Lung (tissue), 12 donors: ENCODE results near the gene PLEKHG3. TPM values are rescaled to one million over a fixed set of nuclear protein-coding genes. Genes with fewer than 3 reads are reported as not detected.

Source experiments
- ATAC-seq: fragments of 200-7000 bp; cut with Tn5 transposase; one replicate; pipeline ENCODE4 v1.9.1; 2020; ENCODE audit warnings: moderate number of reproducible peaks; ENCODE audit not compliant: insufficient read depth, low FRiP score
- DNase-seq, 3 donors: peaks; one replicate each; pipeline ENCODE4 v3.0.0-alpha.2; 2013 to 2017
- H3K27ac ChIP-seq, 2 donors: one replicate each; pipeline ENCODE4 v1.5.1; 2013; ENCODE audit warnings: mild to moderate bottlenecking in 2 of 2, moderate library complexity in 2 of 2, control low read depth in 1 of 2, inconsistent platforms in 1 of 2, low read depth in 1 of 2, low read length in 1 of 2
- H3K27me3 ChIP-seq, 3 donors: one replicate each; pipeline ENCODE4 v1.5.1; 2013; ENCODE audit warnings: low read length in 2 of 3; ENCODE audit not compliant: control insufficient read depth in 3 of 3, insufficient read depth in 3 of 3
- H3K36me3 ChIP-seq, 4 donors: one replicate each; pipeline ENCODE4 v1.5.1; 2013; ENCODE audit warnings: low read length in 4 of 4, mild to moderate bottlenecking in 1 of 4, moderate library complexity in 1 of 4; ENCODE audit not compliant: control insufficient read depth in 4 of 4, insufficient read depth in 4 of 4
- H3K4me1 ChIP-seq, 5 donors: one replicate each; pipeline ENCODE4 v1.5.1; 2013; ENCODE audit warnings: low read length in 5 of 5, mild to moderate bottlenecking in 2 of 5, moderate library complexity in 1 of 5; ENCODE audit not compliant: control insufficient read depth in 5 of 5, insufficient read depth in 5 of 5
- H3K4me3 ChIP-seq: one replicate; pipeline ENCODE4 v1.5.1; 2013; ENCODE audit warnings: mild to moderate bottlenecking, control low read depth, moderate library complexity
- H3K9ac ChIP-seq, 2 donors: one replicate each; pipeline ENCODE4 v1.5.1; 2013; ENCODE audit warnings: low read length in 2 of 2, control low read depth in 1 of 2; ENCODE audit not compliant: insufficient read depth in 1 of 2
- H3K9me3 ChIP-seq, 4 donors: one replicate each; pipeline ENCODE4 v1.5.1; 2013; ENCODE audit warnings: low read length in 3 of 4, mild to moderate bottlenecking in 1 of 4, moderate library complexity in 1 of 4; ENCODE audit not compliant: control insufficient read depth in 4 of 4, insufficient read depth in 3 of 4
- CTCF ChIP-seq: IDR thresholded peaks from 2 replicates; pipeline ENCODE4 v1.5.1; 2012; ENCODE audit warnings: mild to moderate bottlenecking; ENCODE audit errors: control extremely low read depth, extremely low read depth
- WGBS, 2 donors: extraction: QIAGEN DNeasy Blood & Tissue Kit; methylation state at CpG; one replicate each; pipeline ENCODE4 v1.1.7; 2013; 5-methylcytosine and 5-hydroxymethylcytosine counted together
- polyA plus RNA-seq, 2 donors: library from polyadenylated mRNA; stranded (reverse); fragments of 200-250 nt; gene quantifications; one replicate each; pipeline ENCODE4 v1.2.1, GENCODE V29; 2013
- total RNA-seq, 2 donors: library from RNA; depleted of rRNA in 1 of 2; stranded (reverse); fragments of >200 nt in 1 of 2; gene quantifications; one replicate each; pipeline ENCODE4 v1.2.1, GENCODE V29; 2014 to 2021
- donor health status: control.
- donor health status: control.
- donor health status: Bipolar disorder and iron deficiency.
- donor health status: healthy.
- donor health status: DM: yes; HTN: yes; CAD: no.

The PLEKHG3 gene
- total and polyA plus RNA-seq, 4 donors = 11.0 to 43.5 (median 21.5) TPM

DNA sequence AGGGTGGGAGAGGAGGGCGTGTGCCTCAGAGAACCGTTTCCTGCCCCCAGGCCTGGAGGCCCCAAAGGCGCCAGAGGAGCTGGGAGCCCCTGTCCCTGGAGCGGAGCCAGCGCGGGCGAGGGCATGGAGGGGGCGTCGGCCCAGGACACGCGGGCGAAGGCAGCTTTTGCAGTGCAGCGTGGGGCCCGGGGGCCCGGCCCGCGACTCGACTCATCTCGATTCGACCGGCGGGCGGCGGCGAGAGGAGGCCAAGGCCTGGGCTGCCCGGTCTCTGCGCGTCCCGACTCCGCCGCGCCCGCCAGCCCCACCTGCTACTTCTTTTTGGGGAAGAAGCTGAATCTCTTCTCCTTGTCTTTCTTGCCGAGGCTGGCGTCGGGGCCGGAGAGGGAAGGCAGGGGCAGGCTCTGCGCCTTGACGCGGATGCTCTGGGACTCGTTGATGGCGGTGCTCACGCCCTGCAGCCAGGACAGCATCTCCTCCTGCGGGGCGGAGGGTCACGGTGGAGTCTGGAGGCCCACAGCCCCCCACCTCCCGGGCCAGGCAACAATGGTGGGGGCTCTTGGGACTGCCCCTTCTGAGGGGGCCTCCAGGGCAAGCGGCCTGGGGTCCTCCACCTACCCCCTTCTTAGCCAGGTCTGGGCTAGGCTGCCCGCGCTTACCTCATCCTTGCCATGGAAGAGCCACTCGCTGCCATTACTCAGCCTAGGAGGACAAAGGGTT, 44.9 kb downstream of the PLEKHG3 start:
- Histone ChIP-seq H3K4me3 (no peak overlapping the region), H3K9ac (no peak overlapping the region), H3K36me3 (peaks cover 0 to 6% (median 5%) of the 10 kb centered on the region in 4 donors), H3K27ac (no peak overlapping the region), H3K27me3 (no peaks in the 10 kb centered on the region), H3K4me1 (peaks cover 0 to 5% (median 0%) of the 10 kb centered on the region in 5 donors), H3K9me3 (no peaks in the 10 kb centered on the region)
- no peak for ATAC-seq
- WGBS, 2 donors = 96 to 98% methylated on average over 45 to 51 of the region's 51 CpGs
- no peak for TF ChIP-seq CTCF
- DNase-seq = no peak

- Histone ChIP-seq H3K36me3 (peaks cover 0 to 2% (median under 1%) of the 10 kb centered on the region in 4 donors), H3K27me3 (no peaks in the 10 kb centered on the region), H3K9me3 (no peaks in the 10 kb centered on the region), H3K4me3 (no peak overlapping the region), H3K27ac (no peak overlapping the region), H3K4me1 (peaks cover 0 to 11% (median 4%) of the 10 kb centered on the region in 5 donors), H3K9ac (no peak overlapping the region)
- 96 to 97% methylated on average over 6 of the region's 6 CpGs for WGBS, 2 donors
- TF ChIP-seq CTCF = no peak
- DNase-seq (no peak), ATAC-seq (no peak)
Observed at GRCh38 chr14:64752909-64753308, 48.7 kb downstream of the PLEKHG3 start.

GRCh38 chr14:64753374-64753773, 49.1 kb downstream of the PLEKHG3 start:
- H3K4me1 ChIP-seq = peaks cover 0 to 16% (median 4%) of the 10 kb centered on the region in 5 donors
- no peak for TF ChIP-seq CTCF
- H3K4me3 ChIP-seq = no peak overlapping the region
- H3K27me3 ChIP-seq = no peaks in the 10 kb centered on the region
- H3K9ac ChIP-seq = no peak overlapping the region
- H3K9me3 ChIP-seq = no peaks in the 10 kb centered on the region
- ATAC-seq (no peak), DNase-seq (no peak)
- WGBS, 2 donors = 95 to 96% methylated on average over 13 of the region's 13 CpGs
- no peaks in the 10 kb centered on the region for H3K36me3 ChIP-seq
- H3K27ac ChIP-seq = no peak overlapping the region
